Measurements from ENCODE around the gene BANP.

BANP gene

GRCh38 chr16:88005968-88006367 is 54.7 kb downstream of the BANP start:
- no peaks in the 10 kb centered on the region for H3K9me3 ChIP-seq (ENCODE audit: low read length)
- H3K27ac ChIP-seq (ENCODE audit: low read depth, low read length, poor library complexity, severe bottlenecking): no peak overlapping the region
- no peak overlapping the region for H3K9ac ChIP-seq (ENCODE audit: low read length)
- H3K79me2 ChIP-seq (ENCODE audit: insufficient read depth, low read length): no peaks in the 10 kb centered on the region
- TF ChIP-seq, protein P1, sequence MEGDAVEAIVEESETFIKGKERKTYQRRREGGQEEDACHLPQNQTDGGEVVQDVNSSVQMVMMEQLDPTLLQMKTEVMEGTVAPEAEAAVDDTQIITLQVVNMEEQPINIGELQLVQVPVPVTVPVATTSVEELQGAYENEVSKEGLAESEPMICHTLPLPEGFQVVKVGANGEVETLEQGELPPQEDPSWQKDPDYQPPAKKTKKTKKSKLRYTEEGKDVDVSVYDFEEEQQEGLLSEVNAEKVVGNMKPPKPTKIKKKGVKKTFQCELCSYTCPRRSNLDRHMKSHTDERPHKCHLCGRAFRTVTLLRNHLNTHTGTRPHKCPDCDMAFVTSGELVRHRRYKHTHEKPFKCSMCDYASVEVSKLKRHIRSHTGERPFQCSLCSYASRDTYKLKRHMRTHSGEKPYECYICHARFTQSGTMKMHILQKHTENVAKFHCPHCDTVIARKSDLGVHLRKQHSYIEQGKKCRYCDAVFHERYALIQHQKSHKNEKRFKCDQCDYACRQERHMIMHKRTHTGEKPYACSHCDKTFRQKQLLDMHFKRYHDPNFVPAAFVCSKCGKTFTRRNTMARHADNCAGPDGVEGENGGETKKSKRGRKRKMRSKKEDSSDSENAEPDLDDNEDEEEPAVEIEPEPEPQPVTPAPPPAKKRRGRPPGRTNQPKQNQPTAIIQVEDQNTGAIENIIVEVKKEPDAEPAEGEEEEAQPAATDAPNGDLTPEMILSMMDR (IDR thresholded peaks at IDR 0.05; ENCODE audit: low read length): no peak
- no peak for TF ChIP-seq EZH2 (IDR thresholded peaks at IDR 0.05; ENCODE audit: borderline replicate concordance, low read length)
- no peaks in the 10 kb centered on the region for H4K20me1 ChIP-seq (ENCODE audit: insufficient read depth, low read length)
- H3K27me3 ChIP-seq (ENCODE audit: insufficient read depth, low read length): no peaks in the 10 kb centered on the region
- no peak overlapping the region for H3K4me2 ChIP-seq (ENCODE audit: low read length)
- no peaks in the 10 kb centered on the region for H3K9me2 ChIP-seq (ENCODE audit: low read depth, low read length)
- no peaks in the 10 kb centered on the region for H3F3A ChIP-seq (ENCODE audit: insufficient read depth, low read length)
- peaks cover 19% of the 10 kb centered on the region for H3K4me1 ChIP-seq (ENCODE audit: insufficient read depth, low read length, severe bottlenecking)
- H2AFZ ChIP-seq (ENCODE audit: low read length): no peak overlapping the region
- H3K4me3 ChIP-seq (ENCODE audit: low read depth, low read length, poor library complexity, severe bottlenecking): no peak overlapping the region
- peaks cover 56% of the 10 kb centered on the region for H3K36me3 ChIP-seq (ENCODE audit: insufficient read depth, low read length)

- no peak for TF ChIP-seq EZH2 (IDR thresholded peaks at IDR 0.05; ENCODE audit: borderline replicate concordance, low read length)
- TF ChIP-seq, protein P1 (IDR thresholded peaks at IDR 0.05; ENCODE audit: low read length): no peak
- H3K36me3 ChIP-seq (ENCODE audit: insufficient read depth, low read length): peaks cover 60% of the 10 kb centered on the region
Observed at GRCh38 chr16:88007321-88007731, 56.1 kb downstream of the BANP start.

GRCh38 chr16:88008840-88009239 is 57.6 kb downstream of the BANP start:
- Histone ChIP-seq H3K79me2 (ENCODE audit: insufficient read depth, low read length) (no peaks in the 10 kb centered on the region), H2AFZ (ENCODE audit: low read length) (no peak overlapping the region), H3K27ac (ENCODE audit: low read depth, low read length, poor library complexity, severe bottlenecking) (no peak overlapping the region), H3K9me2 (ENCODE audit: low read depth, low read length) (no peaks in the 10 kb centered on the region), H3K4me2 (ENCODE audit: low read length) (no peak overlapping the region), H3K36me3 (ENCODE audit: insufficient read depth, low read length) (peaks cover 66% of the 10 kb centered on the region), H4K20me1 (ENCODE audit: insufficient read depth, low read length) (no peaks in the 10 kb centered on the region), H3K27me3 (ENCODE audit: insufficient read depth, low read length) (no peaks in the 10 kb centered on the region), H3F3A (ENCODE audit: insufficient read depth, low read length) (no peaks in the 10 kb centered on the region), H3K4me3 (ENCODE audit: low read depth, low read length, poor library complexity, severe bottlenecking) (no peak overlapping the region), H3K9me3 (ENCODE audit: low read length) (no peaks in the 10 kb centered on the region), H3K9ac (ENCODE audit: low read length) (no peak overlapping the region), H3K4me1 (ENCODE audit: insufficient read depth, low read length, severe bottlenecking) (peaks cover 19% of the 10 kb centered on the region)
- TF ChIP-seq, protein P1 (IDR thresholded peaks at IDR 0.05; ENCODE audit: low read length): no peak
- no peak for TF ChIP-seq EZH2 (IDR thresholded peaks at IDR 0.05; ENCODE audit: borderline replicate concordance, low read length)

More at GRCh38 chr16:88007321-88007731, 56.1 kb downstream of the BANP start:
- peaks cover 19% of the 10 kb centered on the region for H3K4me1 ChIP-seq (ENCODE audit: insufficient read depth, low read length, severe bottlenecking)
- H3K4me2 ChIP-seq (ENCODE audit: low read length): no peak overlapping the region
- H3K27ac ChIP-seq (ENCODE audit: low read depth, low read length, poor library complexity, severe bottlenecking): no peak overlapping the region
- no peaks in the 10 kb centered on the region for H3K27me3 ChIP-seq (ENCODE audit: insufficient read depth, low read length)
- H3K9me2 ChIP-seq (ENCODE audit: low read depth, low read length): no peaks in the 10 kb centered on the region
- H3K79me2 ChIP-seq (ENCODE audit: insufficient read depth, low read length): no peaks in the 10 kb centered on the region
- no peak overlapping the region for H2AFZ ChIP-seq (ENCODE audit: low read length)
- H3K9ac ChIP-seq (ENCODE audit: low read length): no peak overlapping the region
- no peak overlapping the region for H3K4me3 ChIP-seq (ENCODE audit: low read depth, low read length, poor library complexity, severe bottlenecking)
- no peaks in the 10 kb centered on the region for H4K20me1 ChIP-seq (ENCODE audit: insufficient read depth, low read length)
- H3K9me3 ChIP-seq (ENCODE audit: low read length): no peaks in the 10 kb centered on the region
- no peaks in the 10 kb centered on the region for H3F3A ChIP-seq (ENCODE audit: insufficient read depth, low read length)

Measured in OCI-LY1 (cell line).